Natural killer cell treated with Interleukin-12 subunit alpha and Interleukin-12 subunit beta and Interleukin-15 and Interleukin-18, amount 100 ng/mL, for 72 hours (primary cell): ENCODE results near the gene CCDC102B. TPM values are rescaled to one million over a fixed set of nuclear protein-coding genes. Genes with fewer than 3 reads are reported as not detected.
A peak's percentile ranks its signal among the peaks of the same experiment; 100 is the strongest.

Experiments used
- ATAC-seq, 2 donors: fragments of 150-1000 bp; cut with Tn5 transposase in 1 of 2; sonication (Bioruptor Pico), chemical (Tn5 transposase) in 1 of 2; 2 replicates each; pipeline ENCODE4 v1.10.0; 2021
- DNase-seq: peaks from one replicate; pipeline ENCODE4 v3.0.0; 2022; ENCODE audit warnings: low spot score
- H3K27ac Mint-ChIP-seq, 2 donors: 1 replicate in 1 of 2; 2 replicates in 1 of 2; pipeline ENCODE4 v1.8.0; 2022; ENCODE audit warnings: mixed read lengths in 2 of 2, mild to moderate bottlenecking in 1 of 2, moderate library complexity in 1 of 2
- H3K27me3 Mint-ChIP-seq, 2 donors: 1 replicate in 1 of 2; 2 replicates in 1 of 2; pipeline ENCODE4 v1.8.0; 2022; ENCODE audit warnings: mixed read lengths in 2 of 2
- H3K36me3 Mint-ChIP-seq: one replicate; pipeline ENCODE4 v1.8.0; 2022; ENCODE audit warnings: mixed read lengths
- H3K4me1 Mint-ChIP-seq, 2 donors: 1 replicate in 1 of 2; 2 replicates in 1 of 2; pipeline ENCODE4 v1.8.0; 2022; ENCODE audit warnings: low read depth in 2 of 2, mixed read lengths in 2 of 2, mild to moderate bottlenecking in 1 of 2
- H3K4me3 Mint-ChIP-seq: one replicate; pipeline ENCODE4 v1.8.0; 2022; ENCODE audit warnings: mixed read lengths
- H3K9me3 Mint-ChIP-seq: 2 replicates; pipeline ENCODE4 v1.8.0; 2022; ENCODE audit warnings: mixed read lengths
- total RNA-seq, 2 donors: library from RNA; stranded (reverse); gene quantifications; one replicate each; pipeline ENCODE4 v1.2.3, GENCODE V29; 2022

The CCDC102B gene
- total RNA-seq, 2 donors from 2014 or later, result 1.0 to 1.5 TPM

- Mint-ChIP-seq H3K4me1 (no peaks in the 10 kb centered on the region), H3K9me3 (peaks cover 3% of the 10 kb centered on the region), H3K4me3 (no peak overlapping the region), H3K27ac (no peak overlapping the region), H3K36me3 (no peaks in the 10 kb centered on the region), H3K27me3 (no peaks in the 10 kb centered on the region)
- ATAC-seq, result no peak
- no peak for DNase-seq
Measured at GRCh38 chr18:68887410-68887809, 89.5 kb downstream of the CCDC102B start.

DNA sequence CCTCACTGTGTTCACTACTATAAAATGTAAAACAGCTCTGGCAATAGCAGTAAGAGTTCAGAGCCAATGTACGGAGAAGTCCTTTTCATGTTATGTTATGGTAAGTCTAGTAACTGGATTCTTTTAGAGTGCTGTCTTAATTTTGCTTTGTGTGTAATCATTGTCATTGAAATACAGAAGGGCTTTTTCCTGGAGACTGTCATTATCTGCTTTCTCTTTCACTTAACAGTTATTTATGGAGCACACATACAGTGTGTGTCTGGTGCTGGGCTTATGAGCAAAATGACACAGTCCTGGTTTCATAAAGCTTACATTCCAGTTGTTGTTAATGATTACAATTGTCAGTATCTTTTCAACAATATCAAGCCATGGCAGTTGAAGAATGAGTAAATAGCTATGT is 95.5 kb downstream of the CCDC102B start:
- DNase-seq (no peak), ATAC-seq (no peak)
- H3K36me3 Mint-ChIP-seq, result no peaks in the 10 kb centered on the region
- no peaks in the 10 kb centered on the region for H3K27me3 Mint-ChIP-seq
- no peak overlapping the region for H3K27ac Mint-ChIP-seq
- no peaks in the 10 kb centered on the region for H3K4me1 Mint-ChIP-seq
- peaks cover 3% of the 10 kb centered on the region for H3K9me3 Mint-ChIP-seq
- no peak overlapping the region for H3K4me3 Mint-ChIP-seq

DNA sequence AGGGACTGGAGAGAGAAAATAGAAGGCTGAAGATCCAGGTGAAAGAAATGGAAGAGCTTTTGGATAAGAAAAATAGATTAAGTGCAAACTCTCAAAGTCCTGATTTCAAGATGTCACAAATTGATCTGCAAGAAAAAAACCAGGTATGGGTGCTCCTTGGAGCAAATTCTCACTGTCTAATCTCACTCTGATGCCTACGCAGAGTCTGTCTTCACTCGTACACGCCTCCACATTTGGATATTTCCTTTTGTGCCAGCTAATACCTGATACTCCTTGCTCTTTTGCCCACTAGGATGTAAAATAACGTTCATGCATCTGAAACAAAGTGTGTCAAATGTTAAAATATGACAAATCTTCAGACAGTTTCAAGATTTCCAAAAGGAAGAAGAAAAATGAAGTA is 99.4 kb downstream of the CCDC102B start:
- peaks cover 1% of the 10 kb centered on the region for H3K9me3 Mint-ChIP-seq
- H3K4me1 Mint-ChIP-seq, result no peaks in the 10 kb centered on the region
- H3K27me3 Mint-ChIP-seq, result no peaks in the 10 kb centered on the region
- H3K27ac Mint-ChIP-seq, result no peak overlapping the region
- no peak for DNase-seq
- H3K36me3 Mint-ChIP-seq, result no peaks in the 10 kb centered on the region
- no peak overlapping the region for H3K4me3 Mint-ChIP-seq
- ATAC-seq, result no peak

- ATAC-seq (no peak), DNase-seq (no peak)
- no peaks in the 10 kb centered on the region for H3K4me1 Mint-ChIP-seq
- peaks cover 7% of the 10 kb centered on the region for H3K9me3 Mint-ChIP-seq
- H3K4me3 Mint-ChIP-seq, result no peak overlapping the region
- H3K27ac Mint-ChIP-seq, result no peak overlapping the region
- H3K27me3 Mint-ChIP-seq, result no peaks in the 10 kb centered on the region
- H3K36me3 Mint-ChIP-seq, result peaks cover 4% of the 10 kb centered on the region
Measured at GRCh38 chr18:68909579-68909978, 111.7 kb downstream of the CCDC102B start.

DNA sequence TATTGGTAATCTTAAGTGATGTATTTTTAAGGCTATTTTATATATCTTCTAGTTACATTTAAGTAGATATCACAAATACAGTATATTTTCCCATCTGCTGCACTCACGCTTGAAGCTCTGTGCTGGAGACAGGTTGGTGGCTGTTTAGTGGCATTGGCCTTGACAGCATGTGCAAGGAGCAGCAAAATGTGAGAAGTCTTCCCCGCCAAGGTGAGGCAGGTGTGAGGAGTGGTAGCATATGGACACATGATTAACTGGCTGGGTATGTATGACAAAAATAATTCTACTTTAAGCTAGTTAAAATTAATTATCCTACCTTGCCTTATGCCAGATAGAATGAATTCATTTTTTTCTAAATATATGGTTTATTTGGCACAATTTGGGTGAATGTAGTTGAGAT is 117.2 kb downstream of the CCDC102B start:
- H3K27me3 Mint-ChIP-seq, result no peaks in the 10 kb centered on the region
- H3K9me3 Mint-ChIP-seq, result peaks cover 6% of the 10 kb centered on the region
- H3K4me3 Mint-ChIP-seq, result no peak overlapping the region
- no peaks in the 10 kb centered on the region for H3K36me3 Mint-ChIP-seq
- no peaks in the 10 kb centered on the region for H3K4me1 Mint-ChIP-seq
- H3K27ac Mint-ChIP-seq, result no peak overlapping the region
- ATAC-seq, result no peak
- no peak for DNase-seq

- Mint-ChIP-seq H3K27ac (no peak overlapping the region), H3K4me3 (no peak overlapping the region), H3K4me1 (no peaks in the 10 kb centered on the region), H3K9me3 (peaks cover 3% of the 10 kb centered on the region), H3K36me3 (no peaks in the 10 kb centered on the region), H3K27me3 (no peaks in the 10 kb centered on the region)
- DNase-seq, result no peak
- peak in 1 of 2 donors; percentile 31 for ATAC-seq
Measured at GRCh38 chr18:68916734-68917133, 118.9 kb downstream of the CCDC102B start.

DNA sequence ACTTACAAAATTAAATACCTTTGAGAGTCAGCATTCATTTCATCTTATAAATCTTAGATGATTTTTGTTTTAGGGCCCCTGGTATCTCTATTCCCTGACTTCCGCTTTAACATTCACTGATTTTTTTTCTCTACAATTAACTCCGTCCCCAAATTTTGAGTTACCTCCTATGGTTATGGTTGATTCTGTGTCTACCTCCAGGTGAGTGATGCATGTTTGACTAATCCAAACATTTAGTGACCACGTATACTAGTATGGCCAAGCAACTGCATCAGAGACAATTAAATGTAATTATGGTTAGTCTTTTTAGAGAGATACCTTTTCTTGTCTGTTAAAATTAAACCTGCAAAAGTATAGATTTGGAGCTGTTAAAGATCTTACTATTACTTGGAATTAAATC is 120.3 kb downstream of the CCDC102B start:
- Mint-ChIP-seq H3K27ac (no peak overlapping the region), H3K27me3 (no peaks in the 10 kb centered on the region), H3K4me3 (no peak overlapping the region), H3K4me1 (no peaks in the 10 kb centered on the region), H3K9me3 (peaks cover 3% of the 10 kb centered on the region), H3K36me3 (no peaks in the 10 kb centered on the region)
- ATAC-seq, result no peak
- DNase-seq, result no peak

- no peak for ATAC-seq
- H3K27ac Mint-ChIP-seq, result no peak overlapping the region
- H3K27me3 Mint-ChIP-seq, result no peaks in the 10 kb centered on the region
- no peak for DNase-seq
- no peaks in the 10 kb centered on the region for H3K9me3 Mint-ChIP-seq
- H3K4me1 Mint-ChIP-seq, result no peaks in the 10 kb centered on the region
- no peak overlapping the region for H3K4me3 Mint-ChIP-seq
- no peaks in the 10 kb centered on the region for H3K36me3 Mint-ChIP-seq
Measured at GRCh38 chr18:68919900-68920299, 122.0 kb downstream of the CCDC102B start.

DNA sequence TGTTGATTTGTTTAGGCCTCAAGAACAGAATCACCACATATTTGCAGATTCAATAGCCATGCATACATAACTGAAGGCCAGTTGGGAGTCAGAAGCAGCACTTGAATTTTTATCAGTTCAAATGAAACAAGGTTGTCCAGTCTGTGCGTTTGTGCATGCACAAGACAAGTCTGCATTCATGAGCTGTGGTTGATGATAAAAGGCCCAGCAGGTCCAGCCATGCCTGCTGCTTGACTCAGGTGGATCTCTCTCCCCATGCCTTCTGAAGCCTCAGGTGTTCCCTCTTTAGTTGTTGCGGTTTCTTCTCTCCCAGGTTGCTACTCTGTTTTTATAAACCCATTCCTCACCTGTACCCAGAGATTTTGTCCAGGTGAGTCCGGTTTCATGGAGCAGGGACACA is 124.5 kb downstream of the CCDC102B start:
- no peak overlapping the region for H3K27ac Mint-ChIP-seq
- H3K36me3 Mint-ChIP-seq, result no peaks in the 10 kb centered on the region
- no peaks in the 10 kb centered on the region for H3K9me3 Mint-ChIP-seq
- H3K4me1 Mint-ChIP-seq, result no peaks in the 10 kb centered on the region
- ATAC-seq (no peak), DNase-seq (no peak)
- H3K4me3 Mint-ChIP-seq, result no peak overlapping the region
- no peaks in the 10 kb centered on the region for H3K27me3 Mint-ChIP-seq

GRCh38 chr18:68925268-68925667 is 127.4 kb downstream of the CCDC102B start:
- Mint-ChIP-seq H3K27ac (no peak overlapping the region), H3K9me3 (peaks cover 7% of the 10 kb centered on the region), H3K4me1 (no peaks in the 10 kb centered on the region), H3K4me3 (no peak overlapping the region), H3K27me3 (no peaks in the 10 kb centered on the region), H3K36me3 (no peaks in the 10 kb centered on the region)
- no peak for DNase-seq
- ATAC-seq, result no peak

- Mint-ChIP-seq H3K27me3 (no peaks in the 10 kb centered on the region), H3K27ac (no peak overlapping the region), H3K36me3 (no peaks in the 10 kb centered on the region), H3K4me3 (no peak overlapping the region), H3K4me1 (no peaks in the 10 kb centered on the region), H3K9me3 (peaks cover 7% of the 10 kb centered on the region)
- DNase-seq (no peak), ATAC-seq (no peak)
Measured at GRCh38 chr18:68928762-68929675, 131.1 kb downstream of the CCDC102B start.

- Mint-ChIP-seq H3K9me3 (peaks cover 7% of the 10 kb centered on the region), H3K4me3 (no peak overlapping the region), H3K27ac (no peak overlapping the region), H3K27me3 (no peaks in the 10 kb centered on the region), H3K4me1 (no peaks in the 10 kb centered on the region), H3K36me3 (peaks cover 6% of the 10 kb centered on the region)
- no peak for ATAC-seq
- no peak for DNase-seq
Measured at GRCh38 chr18:68935686-68936085, 137.8 kb downstream of the CCDC102B start.

DNA sequence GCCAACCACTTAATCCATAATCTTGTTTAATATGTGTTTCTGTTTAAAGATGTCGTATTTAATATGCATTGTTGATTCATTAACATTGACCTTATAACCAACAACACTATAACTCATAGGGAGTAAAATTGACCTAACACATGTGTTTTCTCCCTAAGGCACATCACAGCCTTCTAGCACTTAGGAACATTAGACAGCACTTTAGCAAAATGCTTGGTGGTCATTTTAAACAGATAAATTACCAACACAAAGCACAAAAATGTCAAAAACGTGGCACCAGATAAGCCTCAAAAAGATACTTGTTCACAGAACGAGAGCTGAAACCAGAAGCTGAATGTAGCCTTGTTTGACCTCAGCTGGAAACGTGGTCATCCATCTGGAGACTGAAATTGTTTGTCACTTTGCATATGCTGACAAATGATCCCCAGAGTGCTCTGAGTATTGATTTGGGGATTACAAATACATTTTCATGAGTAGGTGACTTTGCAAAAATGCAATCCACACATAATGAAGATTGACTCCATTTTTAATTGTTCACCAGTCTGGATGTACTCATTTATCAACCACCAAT is 139.2 kb downstream of the CCDC102B start:
- no peak for DNase-seq
- ATAC-seq, result no peak
- Mint-ChIP-seq H3K27ac (no peak overlapping the region), H3K4me3 (no peak overlapping the region), H3K9me3 (peaks cover 7% of the 10 kb centered on the region), H3K36me3 (peaks cover 6% of the 10 kb centered on the region), H3K4me1 (no peaks in the 10 kb centered on the region), H3K27me3 (no peaks in the 10 kb centered on the region)

DNA sequence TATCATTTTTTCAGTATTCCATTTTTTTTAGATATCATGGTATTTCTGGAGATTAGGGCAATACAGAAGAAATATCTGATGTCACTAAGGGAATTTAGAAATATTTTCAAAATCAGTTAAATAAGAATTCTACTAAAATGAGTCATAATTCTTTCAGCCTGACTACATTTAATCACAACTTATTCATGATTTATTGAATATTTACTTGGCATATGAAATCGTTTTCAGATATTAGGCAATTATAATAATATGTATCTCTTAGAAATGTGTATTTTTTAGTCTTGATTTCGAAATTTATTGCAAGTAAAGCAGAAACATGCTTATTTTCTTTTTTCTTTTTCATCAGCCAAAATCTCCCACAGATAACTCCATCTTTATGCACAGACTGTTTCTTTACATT is 142.2 kb downstream of the CCDC102B start:
- Mint-ChIP-seq H3K27ac (no peak overlapping the region), H3K4me1 (no peaks in the 10 kb centered on the region), H3K27me3 (no peaks in the 10 kb centered on the region), H3K4me3 (no peak overlapping the region), H3K36me3 (peaks cover 2% of the 10 kb centered on the region), H3K9me3 (peaks cover 4% of the 10 kb centered on the region)
- ATAC-seq (no peak), DNase-seq (no peak)
